ENCODE data around the gene TRPM2.

- TF ChIP-seq, protein P1, sequence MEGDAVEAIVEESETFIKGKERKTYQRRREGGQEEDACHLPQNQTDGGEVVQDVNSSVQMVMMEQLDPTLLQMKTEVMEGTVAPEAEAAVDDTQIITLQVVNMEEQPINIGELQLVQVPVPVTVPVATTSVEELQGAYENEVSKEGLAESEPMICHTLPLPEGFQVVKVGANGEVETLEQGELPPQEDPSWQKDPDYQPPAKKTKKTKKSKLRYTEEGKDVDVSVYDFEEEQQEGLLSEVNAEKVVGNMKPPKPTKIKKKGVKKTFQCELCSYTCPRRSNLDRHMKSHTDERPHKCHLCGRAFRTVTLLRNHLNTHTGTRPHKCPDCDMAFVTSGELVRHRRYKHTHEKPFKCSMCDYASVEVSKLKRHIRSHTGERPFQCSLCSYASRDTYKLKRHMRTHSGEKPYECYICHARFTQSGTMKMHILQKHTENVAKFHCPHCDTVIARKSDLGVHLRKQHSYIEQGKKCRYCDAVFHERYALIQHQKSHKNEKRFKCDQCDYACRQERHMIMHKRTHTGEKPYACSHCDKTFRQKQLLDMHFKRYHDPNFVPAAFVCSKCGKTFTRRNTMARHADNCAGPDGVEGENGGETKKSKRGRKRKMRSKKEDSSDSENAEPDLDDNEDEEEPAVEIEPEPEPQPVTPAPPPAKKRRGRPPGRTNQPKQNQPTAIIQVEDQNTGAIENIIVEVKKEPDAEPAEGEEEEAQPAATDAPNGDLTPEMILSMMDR (IDR thresholded peaks at IDR 0.05; ENCODE audit: low read depth, low read length), result no peak
- TF ChIP-seq EZH2phosphoT487 (IDR thresholded peaks at IDR 0.05; ENCODE audit: low read depth), result no peak
These were observed 121.9 kb downstream of the TRPM2 start for GRCh38 chr21:44475266-44475845.

Data from OCI-LY3 (cell line).